ENCODE data around the gene ALOXE3. TPM values are rescaled to one million over a fixed set of nuclear protein-coding genes. Genes with fewer than 3 reads are reported as not detected.
A peak's percentile ranks its signal among the peaks of the same experiment; 100 is the strongest.

ALOXE3 gene
- total RNA-seq, 1 donor from 2014 or later, result not detected

DNA sequence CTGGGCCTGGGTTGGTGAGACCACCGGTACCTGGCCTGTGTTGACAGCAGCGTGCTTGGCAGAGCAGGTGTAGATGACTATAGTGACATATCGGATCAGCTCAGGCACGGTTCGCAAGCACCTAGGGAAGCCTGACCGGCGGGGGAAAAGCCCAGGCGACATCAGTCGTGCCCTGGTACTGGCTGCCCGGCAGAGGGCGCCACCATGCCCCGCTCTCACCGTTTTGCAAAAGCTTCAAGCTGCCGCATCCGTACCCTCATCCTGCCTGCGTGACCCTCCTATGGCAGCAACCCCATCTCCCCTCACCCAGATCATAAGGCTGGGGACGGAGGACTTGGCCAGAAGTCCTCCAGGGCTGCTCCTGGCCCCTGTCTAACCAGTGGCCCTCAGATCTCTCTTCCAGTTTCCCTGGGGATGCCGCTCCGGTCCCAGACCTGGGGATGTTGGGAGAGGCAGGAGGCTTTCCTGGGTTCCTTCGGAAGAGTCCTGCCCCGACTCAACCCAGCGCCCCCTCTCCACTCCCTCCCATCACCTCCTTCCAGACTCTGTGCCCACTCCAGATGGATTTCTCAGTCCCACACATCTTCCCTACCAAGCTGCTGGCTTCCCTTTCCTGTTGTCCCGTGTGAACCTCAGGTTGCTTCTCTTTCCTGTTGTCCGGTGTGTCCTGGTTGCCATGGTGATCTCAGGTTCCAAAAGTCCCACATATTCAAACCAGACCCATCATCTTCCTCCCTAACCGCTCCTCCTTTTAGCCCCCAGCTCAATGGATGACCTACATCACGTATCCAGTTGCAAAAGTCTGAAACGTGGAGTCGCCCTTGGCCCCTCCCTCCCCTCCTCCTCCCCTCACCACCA is 44.5 kb downstream of the ALOXE3 start:
- H3K4me3 Mint-ChIP-seq (ENCODE audit: unreplicated experiment), result peak overlapping the region; percentile 82

DNA sequence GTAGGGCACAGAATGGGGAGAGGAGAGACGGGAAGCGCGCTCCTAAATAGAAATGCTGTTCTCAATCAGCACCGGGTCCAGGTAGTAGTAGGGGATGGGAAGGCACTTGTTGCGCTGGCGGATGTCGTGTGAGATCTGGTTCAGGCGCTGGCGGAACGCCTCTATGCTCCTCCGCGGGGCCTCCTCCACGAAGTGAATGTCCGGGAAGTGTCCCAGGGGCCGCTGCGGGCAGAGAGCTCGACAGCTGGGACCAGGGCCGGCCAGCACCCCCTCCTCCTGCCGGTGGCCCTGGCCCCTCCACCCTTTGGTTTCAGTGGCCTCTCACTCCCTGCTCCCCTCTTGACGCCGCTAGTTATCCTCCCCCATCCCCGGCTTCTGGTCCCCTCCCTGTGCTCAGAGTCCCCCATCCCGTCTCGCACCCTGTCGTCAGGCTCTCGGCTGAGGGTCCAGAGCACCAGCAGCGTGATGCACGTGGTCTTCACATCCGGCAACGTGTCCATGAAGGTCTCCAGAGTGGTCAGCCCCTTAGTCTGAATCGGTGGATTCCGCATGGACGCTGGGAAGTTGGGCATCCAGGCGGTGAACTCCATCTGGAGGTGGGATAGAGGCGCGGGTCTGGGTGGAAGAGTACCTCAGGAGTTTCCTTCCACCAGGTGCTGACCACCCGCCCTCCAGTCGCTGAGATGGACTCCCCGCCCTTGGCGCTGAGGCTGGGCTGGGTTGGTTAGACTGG is 45.4 kb downstream of the ALOXE3 start:
- Mint-ChIP-seq H3K4me3 (ENCODE audit: unreplicated experiment) (peak overlapping the region; percentile 88), H3K27ac (ENCODE audit: unreplicated experiment) (peak overlapping the region; percentile 92), H3K27me3 (ENCODE audit: unreplicated experiment) (peaks cover 45% of the 10 kb centered on the region), H3K4me1 (ENCODE audit: unreplicated experiment) (peaks cover 64% of the 10 kb centered on the region), H3K9me3 (ENCODE audit: unreplicated experiment) (no peaks in the 10 kb centered on the region), H3K36me3 (ENCODE audit: low read depth, unreplicated experiment) (peaks cover 4% of the 10 kb centered on the region)
- TF ChIP-seq, protein P1, sequence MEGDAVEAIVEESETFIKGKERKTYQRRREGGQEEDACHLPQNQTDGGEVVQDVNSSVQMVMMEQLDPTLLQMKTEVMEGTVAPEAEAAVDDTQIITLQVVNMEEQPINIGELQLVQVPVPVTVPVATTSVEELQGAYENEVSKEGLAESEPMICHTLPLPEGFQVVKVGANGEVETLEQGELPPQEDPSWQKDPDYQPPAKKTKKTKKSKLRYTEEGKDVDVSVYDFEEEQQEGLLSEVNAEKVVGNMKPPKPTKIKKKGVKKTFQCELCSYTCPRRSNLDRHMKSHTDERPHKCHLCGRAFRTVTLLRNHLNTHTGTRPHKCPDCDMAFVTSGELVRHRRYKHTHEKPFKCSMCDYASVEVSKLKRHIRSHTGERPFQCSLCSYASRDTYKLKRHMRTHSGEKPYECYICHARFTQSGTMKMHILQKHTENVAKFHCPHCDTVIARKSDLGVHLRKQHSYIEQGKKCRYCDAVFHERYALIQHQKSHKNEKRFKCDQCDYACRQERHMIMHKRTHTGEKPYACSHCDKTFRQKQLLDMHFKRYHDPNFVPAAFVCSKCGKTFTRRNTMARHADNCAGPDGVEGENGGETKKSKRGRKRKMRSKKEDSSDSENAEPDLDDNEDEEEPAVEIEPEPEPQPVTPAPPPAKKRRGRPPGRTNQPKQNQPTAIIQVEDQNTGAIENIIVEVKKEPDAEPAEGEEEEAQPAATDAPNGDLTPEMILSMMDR (IDR thresholded peaks at IDR 0.05; ENCODE audit: unreplicated experiment), result no peak
- DNase-seq (ENCODE audit: low spot score), result peak; percentile 41

More for the DNA sequence above, 44.5 kb downstream of the ALOXE3 start:
- TF ChIP-seq, protein P1 (IDR thresholded peaks at IDR 0.05; ENCODE audit: unreplicated experiment), result peak; percentile 76
- Mint-ChIP-seq H3K9me3 (ENCODE audit: unreplicated experiment) (no peaks in the 10 kb centered on the region), H3K27ac (ENCODE audit: unreplicated experiment) (peak overlapping the region; percentile 94), H3K36me3 (ENCODE audit: low read depth, unreplicated experiment) (peaks cover 4% of the 10 kb centered on the region), H3K4me1 (ENCODE audit: unreplicated experiment) (peaks cover 58% of the 10 kb centered on the region), H3K27me3 (ENCODE audit: unreplicated experiment) (peaks cover 41% of the 10 kb centered on the region)
- peak; percentile 88 for DNase-seq (ENCODE audit: low spot score)

DNA sequence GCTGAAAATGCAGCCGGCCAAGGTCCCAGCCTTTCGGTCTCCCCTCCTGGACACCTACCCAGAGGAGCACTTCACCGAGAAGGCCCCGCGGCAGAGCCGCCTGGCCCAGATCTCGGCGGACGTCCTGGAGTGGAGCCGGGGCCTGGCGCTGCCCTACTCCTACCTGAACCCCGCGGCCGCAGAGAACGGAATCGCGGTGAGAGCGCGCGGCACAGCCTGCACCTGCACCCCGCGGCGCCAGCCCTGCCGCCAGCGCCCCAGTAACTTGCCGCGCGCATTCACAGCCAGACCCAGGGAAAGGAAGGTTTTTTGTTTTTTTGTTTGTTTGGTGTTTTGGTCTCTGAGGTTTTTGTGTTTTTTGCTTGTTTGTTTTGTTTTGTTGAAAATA is 46.0 kb downstream of the ALOXE3 start:
- no peaks in the 10 kb centered on the region for H3K9me3 Mint-ChIP-seq (ENCODE audit: unreplicated experiment)
- H3K36me3 Mint-ChIP-seq (ENCODE audit: low read depth, unreplicated experiment), result peaks cover 4% of the 10 kb centered on the region
- TF ChIP-seq, protein P1 (IDR thresholded peaks at IDR 0.05; ENCODE audit: unreplicated experiment), result no peak
- peaks cover 41% of the 10 kb centered on the region for H3K27me3 Mint-ChIP-seq (ENCODE audit: unreplicated experiment)
- H3K4me1 Mint-ChIP-seq (ENCODE audit: unreplicated experiment), result peaks cover 59% of the 10 kb centered on the region
- peak overlapping the region; percentile 92 for H3K27ac Mint-ChIP-seq (ENCODE audit: unreplicated experiment)
- H3K4me3 Mint-ChIP-seq (ENCODE audit: unreplicated experiment), result peak overlapping the region; percentile 88
- no peak for DNase-seq (ENCODE audit: low spot score)

DNA sequence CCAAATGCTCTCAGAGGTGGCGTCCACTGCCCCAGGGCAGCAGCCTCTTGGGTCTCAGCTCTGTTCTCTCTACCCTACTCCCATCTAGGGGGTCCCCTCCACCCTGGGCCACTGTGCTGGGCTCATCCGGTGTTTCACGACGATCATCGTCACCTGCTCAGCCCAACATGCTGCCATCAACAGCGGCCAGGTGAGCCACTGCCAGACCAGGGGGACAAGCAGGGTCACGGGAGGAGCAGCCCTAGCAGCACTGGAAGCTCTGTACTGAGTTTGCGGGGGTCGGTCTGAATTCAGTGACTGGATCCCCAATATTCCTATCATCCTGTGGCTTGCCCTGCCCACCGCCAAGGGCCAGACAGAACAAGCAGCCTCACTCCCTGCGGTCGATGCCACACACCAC is 46.8 kb downstream of the ALOXE3 start:
- Mint-ChIP-seq H3K36me3 (ENCODE audit: low read depth, unreplicated experiment) (peaks cover 4% of the 10 kb centered on the region), H3K27me3 (ENCODE audit: unreplicated experiment) (peaks cover 40% of the 10 kb centered on the region), H3K27ac (ENCODE audit: unreplicated experiment) (no peak overlapping the region), H3K9me3 (ENCODE audit: unreplicated experiment) (no peaks in the 10 kb centered on the region), H3K4me1 (ENCODE audit: unreplicated experiment) (peaks cover 56% of the 10 kb centered on the region), H3K4me3 (ENCODE audit: unreplicated experiment) (no peak overlapping the region)
- TF ChIP-seq, protein P1 (IDR thresholded peaks at IDR 0.05; ENCODE audit: unreplicated experiment), result no peak
- no peak for DNase-seq (ENCODE audit: low spot score)

DNA sequence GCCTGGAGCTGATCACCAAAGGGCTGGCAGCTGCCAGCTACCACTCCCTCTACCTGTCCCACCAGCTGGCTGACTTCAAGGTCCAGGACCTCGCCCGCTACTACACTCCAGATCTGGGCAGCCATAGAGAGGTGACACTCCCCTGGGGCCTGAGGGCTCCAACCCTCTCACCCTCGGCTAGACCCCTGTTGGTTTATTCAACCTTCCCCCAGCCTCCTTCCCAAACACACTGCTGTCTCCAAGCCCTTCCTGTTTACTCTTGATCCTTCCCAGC is 48.8 kb downstream of the ALOXE3 start:
- no peaks in the 10 kb centered on the region for H3K9me3 Mint-ChIP-seq (ENCODE audit: unreplicated experiment)

More for the DNA sequence above, 48.8 kb downstream of the ALOXE3 start:
- Mint-ChIP-seq H3K36me3 (ENCODE audit: low read depth, unreplicated experiment) (peaks cover 4% of the 10 kb centered on the region), H3K27ac (ENCODE audit: unreplicated experiment) (peak overlapping the region; percentile 18), H3K4me1 (ENCODE audit: unreplicated experiment) (peaks cover 48% of the 10 kb centered on the region), H3K4me3 (ENCODE audit: unreplicated experiment) (no peak overlapping the region), H3K27me3 (ENCODE audit: unreplicated experiment) (peaks cover 34% of the 10 kb centered on the region)
- no peak for DNase-seq (ENCODE audit: low spot score)
- TF ChIP-seq, protein P1 (IDR thresholded peaks at IDR 0.05; ENCODE audit: unreplicated experiment), result no peak
